Measurements from ENCODE around the gene PPP2R5E. TPM values are rescaled to one million over a fixed set of nuclear protein-coding genes. Genes with fewer than 3 reads are reported as not detected.

Gene PPP2R5E
- total and polyA plus RNA-seq, 9 donors = 9.3 to 44.1 (median 35.5) TPM

GRCh38 chr14:63496837-63497400, 46.3 kb downstream of the PPP2R5E start:
- Histone ChIP-seq H3K27ac (no peak overlapping the region), H3K4me3 (no peak overlapping the region), H3K9me3 (no peaks in the 10 kb centered on the region), H3K27me3 (no peaks in the 10 kb centered on the region), H3K36me3 (no peaks in the 10 kb centered on the region), H3K4me1 (ENCODE audit: insufficient read depth) (peaks cover 4% of the 10 kb centered on the region)
- DNase-seq = no peak
- intact Hi-C loops (cut with DNase I) = no loop called here
- WGBS, 3 donors = 44 to 47% (median 46%) methylated on average over 2 of the region's 2 CpGs
- TF ChIP-seq POLR2A (IDR thresholded peaks at IDR 0.05) (no peak), EP300 (IDR thresholded peaks at IDR 0.05) (no peak), CTCF (IDR thresholded peaks at IDR 0.05) (no peak)

- Histone ChIP-seq H3K36me3 (no peaks in the 10 kb centered on the region), H3K27ac (no peak overlapping the region), H3K4me1 (ENCODE audit: insufficient read depth) (peaks cover 3% of the 10 kb centered on the region), H3K9me3 (no peaks in the 10 kb centered on the region), H3K4me3 (no peak overlapping the region), H3K27me3 (no peaks in the 10 kb centered on the region)
- intact Hi-C loops (cut with DNase I) = no loop called here
- WGBS, 3 donors = 72 to 91% (median 86%) methylated on average over 7 of the region's 7 CpGs
- DNase-seq = no peak
- TF ChIP-seq CTCF (IDR thresholded peaks at IDR 0.05) (no peak), EP300 (IDR thresholded peaks at IDR 0.05) (no peak), POLR2A (IDR thresholded peaks at IDR 0.05) (no peak)
Measured at GRCh38 chr14:63493246-63493645, 49.9 kb downstream of the PPP2R5E start.

- no peaks in the 10 kb centered on the region for H3K36me3 ChIP-seq
- no peaks in the 10 kb centered on the region for H3K27me3 ChIP-seq
- H3K27ac ChIP-seq = no peak overlapping the region
- no peaks in the 10 kb centered on the region for H3K9me3 ChIP-seq
- no peak for DNase-seq
- intact Hi-C loops (cut with DNase I) = no loop called here
- H3K4me3 ChIP-seq = no peak overlapping the region
- TF ChIP-seq POLR2A (IDR thresholded peaks at IDR 0.05) (no peak), EP300 (IDR thresholded peaks at IDR 0.05) (no peak), CTCF (IDR thresholded peaks at IDR 0.05) (no peak)
- peaks cover 2% of the 10 kb centered on the region for H3K4me1 ChIP-seq (ENCODE audit: insufficient read depth)
Measured at GRCh38 chr14:63492391-63492790, 50.8 kb downstream of the PPP2R5E start.

GRCh38 chr14:63487724-63488123, 55.5 kb downstream of the PPP2R5E start:
- Histone ChIP-seq H3K4me3 (no peak overlapping the region), H3K4me1 (ENCODE audit: insufficient read depth) (no peaks in the 10 kb centered on the region), H3K9me3 (no peaks in the 10 kb centered on the region), H3K36me3 (no peaks in the 10 kb centered on the region), H3K27me3 (no peaks in the 10 kb centered on the region), H3K27ac (no peak overlapping the region)
- no peak for DNase-seq
- WGBS, 3 donors = 97 to 100% (median 98%) methylated on average over 1 of the region's 1 CpG
- no peak for TF ChIP-seq EP300 (IDR thresholded peaks at IDR 0.05)
- no peak for TF ChIP-seq POLR2A (IDR thresholded peaks at IDR 0.05)
- no peak for TF ChIP-seq CTCF (IDR thresholded peaks at IDR 0.05)
- intact Hi-C loops (cut with DNase I) = no loop called here

Data from ovary (tissue), 9 donors.